ENCODE results near the gene C1orf210. TPM values are rescaled to one million over a fixed set of nuclear protein-coding genes. Genes with fewer than 3 reads are reported as not detected.

C1orf210 gene
- polyA plus RNA-seq, 1 donor (not counting 4 experiments of a cell fraction or from before 2014, with no cell fraction given) = 5.6 TPM

DNA sequence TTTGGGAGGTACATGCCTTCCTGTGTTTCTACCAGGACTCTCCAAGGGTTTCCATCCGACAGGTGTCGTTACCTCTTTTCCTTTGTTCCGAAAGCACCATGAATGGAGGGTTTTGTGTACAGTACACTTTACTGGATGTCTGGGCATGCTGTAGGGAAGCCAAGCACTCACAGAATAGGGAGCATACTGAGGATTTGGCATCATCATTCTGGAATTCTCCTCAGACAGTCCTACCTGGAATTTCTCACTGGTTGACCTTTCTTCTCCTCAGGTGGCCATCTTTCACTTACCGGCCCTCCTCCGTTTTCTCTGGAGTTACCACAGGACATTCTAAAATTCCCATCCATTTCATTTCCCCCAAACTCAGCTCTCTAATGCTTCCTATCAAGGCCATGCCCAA, 46.3 kb upstream of the C1orf210 start:
- no peaks in the 10 kb centered on the region for H3K9me3 ChIP-seq (ENCODE audit: control insufficient read depth, low read depth, low read length)
- H3K79me2 ChIP-seq (ENCODE audit: control insufficient read depth, insufficient read depth, low read length) = no peaks in the 10 kb centered on the region
- no peaks in the 10 kb centered on the region for H3K36me3 ChIP-seq (ENCODE audit: control insufficient read depth in 2 of 2, extremely low read depth in 1 of 2, insufficient read depth in 2 of 2, low read length in 2 of 2)
- dilution Hi-C loops (cut with MboI; ENCODE audit: extremely low pct_ligation_motif_present, low sequenced_read_pairs) = no loop called here
- no peak overlapping the region for H3K4me3 ChIP-seq (ENCODE audit: control insufficient read depth in 2 of 3, extremely low read depth in 1 of 3, insufficient read depth in 2 of 3, low read depth in 1 of 3, low read length in 3 of 3)
- no peak for DNase-seq (ENCODE audit: low read depth, low spot score)
- no peaks in the 10 kb centered on the region for H3K9me1 ChIP-seq (ENCODE audit: control insufficient read depth, extremely low read depth, insufficient read depth, low read length)
- H3K27me3 ChIP-seq (ENCODE audit: control insufficient read depth, extremely low read depth, insufficient read depth, low read length) = no peaks in the 10 kb centered on the region
- no peak for FAIRE-seq
- no peak overlapping the region for H2AFZ ChIP-seq (ENCODE audit: control insufficient read depth, low read length)
- no peak for TF ChIP-seq EZH2 (IDR thresholded peaks at IDR 0.05; ENCODE audit: low read length)
- TF ChIP-seq, protein P1, sequence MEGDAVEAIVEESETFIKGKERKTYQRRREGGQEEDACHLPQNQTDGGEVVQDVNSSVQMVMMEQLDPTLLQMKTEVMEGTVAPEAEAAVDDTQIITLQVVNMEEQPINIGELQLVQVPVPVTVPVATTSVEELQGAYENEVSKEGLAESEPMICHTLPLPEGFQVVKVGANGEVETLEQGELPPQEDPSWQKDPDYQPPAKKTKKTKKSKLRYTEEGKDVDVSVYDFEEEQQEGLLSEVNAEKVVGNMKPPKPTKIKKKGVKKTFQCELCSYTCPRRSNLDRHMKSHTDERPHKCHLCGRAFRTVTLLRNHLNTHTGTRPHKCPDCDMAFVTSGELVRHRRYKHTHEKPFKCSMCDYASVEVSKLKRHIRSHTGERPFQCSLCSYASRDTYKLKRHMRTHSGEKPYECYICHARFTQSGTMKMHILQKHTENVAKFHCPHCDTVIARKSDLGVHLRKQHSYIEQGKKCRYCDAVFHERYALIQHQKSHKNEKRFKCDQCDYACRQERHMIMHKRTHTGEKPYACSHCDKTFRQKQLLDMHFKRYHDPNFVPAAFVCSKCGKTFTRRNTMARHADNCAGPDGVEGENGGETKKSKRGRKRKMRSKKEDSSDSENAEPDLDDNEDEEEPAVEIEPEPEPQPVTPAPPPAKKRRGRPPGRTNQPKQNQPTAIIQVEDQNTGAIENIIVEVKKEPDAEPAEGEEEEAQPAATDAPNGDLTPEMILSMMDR (optimal IDR thresholded peaks at IDR 0.05 in 1 of 3, IDR thresholded peaks at IDR 0.05 in 1 of 3, conservative IDR thresholded peaks at IDR 0.05 in 1 of 3; ENCODE audit: extremely low read depth in 1 of 3, insufficient read depth in 2 of 3, low read length in 3 of 3) = no peak
- H3K9ac ChIP-seq (ENCODE audit: control insufficient read depth, extremely low read depth, insufficient read depth, low read length) = no peak overlapping the region
- H3K27ac ChIP-seq (ENCODE audit: control insufficient read depth, insufficient read depth, low read length) = no peak overlapping the region
- H3K4me2 ChIP-seq (ENCODE audit: control insufficient read depth, extremely low read depth, insufficient read depth, low read depth, low read length) = no peak overlapping the region
- peaks cover 9% of the 10 kb centered on the region for H3K4me1 ChIP-seq (ENCODE audit: control insufficient read depth, extremely low read depth, insufficient read depth, low read length)
- H4K20me1 ChIP-seq (ENCODE audit: control insufficient read depth, extremely low read depth, insufficient read depth, low read length) = no peaks in the 10 kb centered on the region

DNA sequence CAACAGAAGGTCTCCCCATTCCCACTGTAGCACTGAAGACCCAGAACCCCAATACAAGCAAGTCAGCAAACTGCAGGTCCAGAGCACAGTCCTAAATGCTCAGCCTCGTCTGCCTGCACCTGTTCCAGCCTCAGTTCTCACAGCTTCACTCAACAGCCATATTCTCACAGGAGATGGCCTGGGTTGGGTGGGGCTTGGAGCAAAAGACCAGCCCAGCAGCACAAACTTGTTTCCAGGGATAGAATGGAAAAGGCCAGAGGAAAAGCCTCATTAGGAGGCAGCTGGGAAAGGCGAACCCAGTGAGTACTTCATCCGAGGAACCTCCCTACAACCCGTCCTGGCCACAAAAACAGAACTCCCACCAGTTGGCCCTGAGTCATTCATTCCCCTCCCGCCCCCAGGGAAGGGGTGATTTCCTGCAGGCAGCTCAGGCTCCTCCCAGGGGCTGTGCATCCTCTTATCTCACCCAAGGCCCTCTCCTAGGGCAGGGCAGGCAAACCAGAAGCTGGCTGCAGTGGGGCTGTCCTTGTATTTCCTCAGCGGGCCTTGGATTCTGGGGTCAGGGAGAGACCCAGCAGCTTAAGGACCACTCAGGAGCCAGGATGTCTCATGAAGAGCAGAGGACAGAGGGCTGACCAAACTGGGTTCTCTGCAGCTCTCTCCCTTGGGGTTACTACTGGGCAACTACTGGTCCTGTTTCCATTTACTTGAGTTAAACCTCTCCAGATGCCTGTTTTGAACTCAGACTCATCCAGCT, 44.8 kb upstream of the C1orf210 start:
- no peaks in the 10 kb centered on the region for H4K20me1 ChIP-seq (ENCODE audit: control insufficient read depth, extremely low read depth, insufficient read depth, low read length)
- dilution Hi-C loops (cut with MboI; ENCODE audit: extremely low pct_ligation_motif_present, low sequenced_read_pairs) = no loop called here
- no peaks in the 10 kb centered on the region for H3K27me3 ChIP-seq (ENCODE audit: control insufficient read depth, extremely low read depth, insufficient read depth, low read length)
- H3K36me3 ChIP-seq (ENCODE audit: control insufficient read depth in 2 of 2, extremely low read depth in 1 of 2, insufficient read depth in 2 of 2, low read length in 2 of 2) = no peaks in the 10 kb centered on the region
- no peak for TF ChIP-seq EZH2 (IDR thresholded peaks at IDR 0.05; ENCODE audit: low read length)
- TF ChIP-seq, protein P1 (optimal IDR thresholded peaks at IDR 0.05 in 1 of 3, IDR thresholded peaks at IDR 0.05 in 1 of 3, conservative IDR thresholded peaks at IDR 0.05 in 1 of 3; ENCODE audit: extremely low read depth in 1 of 3, insufficient read depth in 2 of 3, low read length in 3 of 3) = no peak
- no peak overlapping the region for H3K27ac ChIP-seq (ENCODE audit: control insufficient read depth, insufficient read depth, low read length)
- peak overlapping the region; percentile 27 for H2AFZ ChIP-seq (ENCODE audit: control insufficient read depth, low read length)
- no peaks in the 10 kb centered on the region for H3K9me1 ChIP-seq (ENCODE audit: control insufficient read depth, extremely low read depth, insufficient read depth, low read length)
- no peaks in the 10 kb centered on the region for H3K9me3 ChIP-seq (ENCODE audit: control insufficient read depth, low read depth, low read length)
- H3K4me2 ChIP-seq (ENCODE audit: control insufficient read depth, extremely low read depth, insufficient read depth, low read depth, low read length) = peak overlapping the region; percentile 16
- peaks cover 9% of the 10 kb centered on the region for H3K4me1 ChIP-seq (ENCODE audit: control insufficient read depth, extremely low read depth, insufficient read depth, low read length)
- H3K4me3 ChIP-seq (ENCODE audit: control insufficient read depth in 2 of 3, extremely low read depth in 1 of 3, insufficient read depth in 2 of 3, low read depth in 1 of 3, low read length in 3 of 3) = no peak overlapping the region
- FAIRE-seq (peak; percentile 51), DNase-seq (ENCODE audit: low read depth, low spot score) (no peak)
- no peak overlapping the region for H3K9ac ChIP-seq (ENCODE audit: control insufficient read depth, extremely low read depth, insufficient read depth, low read length)
- H3K79me2 ChIP-seq (ENCODE audit: control insufficient read depth, insufficient read depth, low read length) = no peaks in the 10 kb centered on the region
